ENCODE data around the gene IRAK2. TPM values are rescaled to one million over a fixed set of nuclear protein-coding genes. Genes with fewer than 3 reads are reported as not detected.

IRAK2 gene
- total RNA-seq, 1 donor from 2014 or later = 0.69 TPM

- Mint-ChIP-seq H3K36me3 (no peaks in the 10 kb centered on the region), H3K27ac (no peak overlapping the region), H3K4me3 (no peak overlapping the region), H3K9me3 (no peaks in the 10 kb centered on the region), H3K4me1 (peaks cover 4% of the 10 kb centered on the region), H3K27me3 (ENCODE audit: low read depth) (no peaks in the 10 kb centered on the region)
- TF ChIP-seq, protein P1, sequence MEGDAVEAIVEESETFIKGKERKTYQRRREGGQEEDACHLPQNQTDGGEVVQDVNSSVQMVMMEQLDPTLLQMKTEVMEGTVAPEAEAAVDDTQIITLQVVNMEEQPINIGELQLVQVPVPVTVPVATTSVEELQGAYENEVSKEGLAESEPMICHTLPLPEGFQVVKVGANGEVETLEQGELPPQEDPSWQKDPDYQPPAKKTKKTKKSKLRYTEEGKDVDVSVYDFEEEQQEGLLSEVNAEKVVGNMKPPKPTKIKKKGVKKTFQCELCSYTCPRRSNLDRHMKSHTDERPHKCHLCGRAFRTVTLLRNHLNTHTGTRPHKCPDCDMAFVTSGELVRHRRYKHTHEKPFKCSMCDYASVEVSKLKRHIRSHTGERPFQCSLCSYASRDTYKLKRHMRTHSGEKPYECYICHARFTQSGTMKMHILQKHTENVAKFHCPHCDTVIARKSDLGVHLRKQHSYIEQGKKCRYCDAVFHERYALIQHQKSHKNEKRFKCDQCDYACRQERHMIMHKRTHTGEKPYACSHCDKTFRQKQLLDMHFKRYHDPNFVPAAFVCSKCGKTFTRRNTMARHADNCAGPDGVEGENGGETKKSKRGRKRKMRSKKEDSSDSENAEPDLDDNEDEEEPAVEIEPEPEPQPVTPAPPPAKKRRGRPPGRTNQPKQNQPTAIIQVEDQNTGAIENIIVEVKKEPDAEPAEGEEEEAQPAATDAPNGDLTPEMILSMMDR (IDR thresholded peaks at IDR 0.05; ENCODE audit: unreplicated experiment) = no peak
- no peak for DNase-seq (ENCODE audit: low spot score in 2 of 2, unreplicated experiment in 2 of 2)
These were observed 18.2 kb downstream of the IRAK2 start for GRCh38 chr3:10182950-10183349.

- no peaks in the 10 kb centered on the region for H3K36me3 Mint-ChIP-seq
- peaks cover 4% of the 10 kb centered on the region for H3K4me1 Mint-ChIP-seq
- DNase-seq (ENCODE audit: low spot score in 2 of 2, unreplicated experiment in 2 of 2) = no peak
- no peaks in the 10 kb centered on the region for H3K9me3 Mint-ChIP-seq
- no peak overlapping the region for H3K27ac Mint-ChIP-seq
- TF ChIP-seq, protein P1 (IDR thresholded peaks at IDR 0.05; ENCODE audit: unreplicated experiment) = no peak
- no peaks in the 10 kb centered on the region for H3K27me3 Mint-ChIP-seq (ENCODE audit: low read depth)
- H3K4me3 Mint-ChIP-seq = no peak overlapping the region
These were observed 19.5 kb downstream of the IRAK2 start for GRCh38 chr3:10184250-10184649.

- H3K9me3 Mint-ChIP-seq = no peaks in the 10 kb centered on the region
- H3K27ac Mint-ChIP-seq = peak overlapping the region; percentile 82
- H3K4me1 Mint-ChIP-seq = peaks cover 4% of the 10 kb centered on the region
- TF ChIP-seq, protein P1 (IDR thresholded peaks at IDR 0.05; ENCODE audit: unreplicated experiment) = no peak
- no peaks in the 10 kb centered on the region for H3K27me3 Mint-ChIP-seq (ENCODE audit: low read depth)
- H3K4me3 Mint-ChIP-seq = no peak overlapping the region
- no peak for DNase-seq (ENCODE audit: low spot score in 2 of 2, unreplicated experiment in 2 of 2)
- H3K36me3 Mint-ChIP-seq = no peaks in the 10 kb centered on the region
These were observed 21.4 kb downstream of the IRAK2 start for GRCh38 chr3:10185804-10186762.

GRCh38 chr3:10187290-10187876 is 22.7 kb downstream of the IRAK2 start:
- Mint-ChIP-seq H3K27ac (no peak overlapping the region), H3K27me3 (ENCODE audit: low read depth) (no peaks in the 10 kb centered on the region), H3K9me3 (no peaks in the 10 kb centered on the region), H3K4me1 (peaks cover 8% of the 10 kb centered on the region), H3K36me3 (no peaks in the 10 kb centered on the region), H3K4me3 (no peak overlapping the region)
- TF ChIP-seq, protein P1 (IDR thresholded peaks at IDR 0.05; ENCODE audit: unreplicated experiment) = no peak
- DNase-seq (ENCODE audit: low spot score in 2 of 2, unreplicated experiment in 2 of 2) = no peak

GRCh38 chr3:10187944-10188343 is 23.2 kb downstream of the IRAK2 start:
- TF ChIP-seq, protein P1 (IDR thresholded peaks at IDR 0.05; ENCODE audit: unreplicated experiment) = no peak
- no peaks in the 10 kb centered on the region for H3K9me3 Mint-ChIP-seq
- no peak overlapping the region for H3K27ac Mint-ChIP-seq
- no peak for DNase-seq (ENCODE audit: low spot score in 2 of 2, unreplicated experiment in 2 of 2)
- no peaks in the 10 kb centered on the region for H3K27me3 Mint-ChIP-seq (ENCODE audit: low read depth)
- H3K4me1 Mint-ChIP-seq = peaks cover 8% of the 10 kb centered on the region
- H3K36me3 Mint-ChIP-seq = no peaks in the 10 kb centered on the region
- no peak overlapping the region for H3K4me3 Mint-ChIP-seq

Measured in mesothelial cell of epicardium (in vitro differentiated cells).